ENCODE measurements around the gene ATAD3A. TPM values are rescaled to one million over a fixed set of nuclear protein-coding genes. Genes with fewer than 3 reads are reported as not detected.

The ATAD3A gene
- total and polyA plus RNA-seq, 7 experiments from 2014 or later: 5.4 to 41.3 (median 21.5) TPM

GRCh38 chr1:1562556-1563195 is 50.7 kb downstream of the ATAD3A start:
- CTCF ChIA-PET: no interaction called here
- no peaks in the 10 kb centered on the region for H3K9me3 ChIP-seq (ENCODE audit: control insufficient read depth in 2 of 3, low read length in 3 of 3)
- no peaks in the 10 kb centered on the region for H3K27me3 ChIP-seq (ENCODE audit: control insufficient read depth in 2 of 2, insufficient read depth in 2 of 2, low read length in 2 of 2)
- intact Hi-C loops (cut with micrococcal nuclease): no loop called here
- Mint-ChIP-seq H3K36me3 (peaks cover 8 to 35% (median 15%) of the 10 kb centered on the region in 5 donors), H3K4me1 (peaks cover 11 to 30% (median 26%) of the 10 kb centered on the region in 7 donors), H3K4me3 (no peak overlapping the region), H3K27me3 (no peaks in the 10 kb centered on the region), H3K27ac (peak overlapping the region in 1 of 9 donors; percentile 43), H3K9me3 (no peaks in the 10 kb centered on the region)
- DNase-seq (no peak), ATAC-seq (no peak)
- H3K4me3 ChIP-seq (ENCODE audit: low read length): no peak overlapping the region
- H3K4me1 ChIP-seq (ENCODE audit: control insufficient read depth in 2 of 2, insufficient read depth in 2 of 2, low read length in 2 of 2): peaks cover 5 to 10% of the 10 kb centered on the region in 2 donors
- POLR2A ChIA-PET: interaction anchor here (0.7 to 2.0 kb wide), 2 partner anchors 10 to 16 kb away, joined by 4 to 8 read pairs; no protein-coding TSS in a partner anchor
- no peak overlapping the region for H3K27ac ChIP-seq (ENCODE audit: low read depth, low read length)
- peaks cover 10 to 68% (median 15%) of the 10 kb centered on the region in 3 experiments for H3K36me3 ChIP-seq (ENCODE audit: control insufficient read depth in 2 of 3, insufficient read depth in 3 of 3, low read length in 3 of 3)

GRCh38 chr1:1563688-1564087 is 51.7 kb downstream of the ATAD3A start:
- peaks cover 5 to 14% of the 10 kb centered on the region in 2 donors for H3K4me1 ChIP-seq (ENCODE audit: control insufficient read depth in 2 of 2, insufficient read depth in 2 of 2, low read length in 2 of 2)
- no peaks in the 10 kb centered on the region for H3K9me3 Mint-ChIP-seq
- intact Hi-C loops (cut with micrococcal nuclease): no loop called here
- peaks cover 11 to 35% (median 26%) of the 10 kb centered on the region in 7 donors for H3K4me1 Mint-ChIP-seq
- DNase-seq (no peak), ATAC-seq (no peak)
- no peaks in the 10 kb centered on the region for H3K9me3 ChIP-seq (ENCODE audit: control insufficient read depth in 2 of 3, low read length in 3 of 3)
- peaks cover 8 to 35% (median 15%) of the 10 kb centered on the region in 5 donors for H3K36me3 Mint-ChIP-seq
- H3K36me3 ChIP-seq (ENCODE audit: control insufficient read depth in 2 of 3, insufficient read depth in 3 of 3, low read length in 3 of 3): peaks cover 10 to 68% (median 15%) of the 10 kb centered on the region in 3 experiments
- no peak overlapping the region for H3K27ac ChIP-seq (ENCODE audit: low read depth, low read length)
- no peak overlapping the region for H3K4me3 ChIP-seq (ENCODE audit: low read length)
- no peak overlapping the region for H3K4me3 Mint-ChIP-seq
- H3K27me3 ChIP-seq (ENCODE audit: control insufficient read depth in 2 of 2, insufficient read depth in 2 of 2, low read length in 2 of 2): no peaks in the 10 kb centered on the region
- ChIA-PET CTCF (no interaction called here), POLR2A (interaction anchor here (0.7 to 2.0 kb wide), 2 partner anchors 11 to 15 kb away, joined by 4 to 8 read pairs; no protein-coding TSS in a partner anchor)
- no peaks in the 10 kb centered on the region for H3K27me3 Mint-ChIP-seq
- H3K27ac Mint-ChIP-seq: peak overlapping the region in 2 of 9 donors; percentile 14 to 44

- Histone ChIP-seq H3K27me3 (ENCODE audit: control insufficient read depth in 2 of 2, insufficient read depth in 2 of 2, low read length in 2 of 2) (no peaks in the 10 kb centered on the region), H3K36me3 (ENCODE audit: control insufficient read depth in 2 of 3, insufficient read depth in 3 of 3, low read length in 3 of 3) (peaks cover 10 to 68% (median 15%) of the 10 kb centered on the region in 3 experiments), H3K27ac (ENCODE audit: low read depth, low read length) (no peak overlapping the region), H3K9me3 (ENCODE audit: control insufficient read depth in 2 of 3, low read length in 3 of 3) (no peaks in the 10 kb centered on the region), H3K4me3 (ENCODE audit: low read length) (no peak overlapping the region), H3K4me1 (ENCODE audit: control insufficient read depth in 2 of 2, insufficient read depth in 2 of 2, low read length in 2 of 2) (peaks cover 5 to 14% of the 10 kb centered on the region in 2 donors)
- peaks cover 8 to 35% (median 15%) of the 10 kb centered on the region in 5 donors for H3K36me3 Mint-ChIP-seq
- DNase-seq (no peak), ATAC-seq (no peak)
- intact Hi-C loops (cut with micrococcal nuclease): no loop called here
- H3K4me1 Mint-ChIP-seq: peaks cover 11 to 40% (median 25%) of the 10 kb centered on the region in 7 donors
- CTCF ChIA-PET: no interaction called here
- H3K4me3 Mint-ChIP-seq: no peak overlapping the region
- H3K9me3 Mint-ChIP-seq: no peaks in the 10 kb centered on the region
- no peaks in the 10 kb centered on the region for H3K27me3 Mint-ChIP-seq
- POLR2A ChIA-PET: interaction anchor here (0.6 kb wide), 1 partner anchor 15 kb away, joined by 3 read pairs; no protein-coding TSS in a partner anchor
- H3K27ac Mint-ChIP-seq: peak overlapping the region in 2 of 9 donors; percentile 14 to 64
These were observed 52.3 kb downstream of the ATAD3A start for GRCh38 chr1:1564268-1564667.

- POLR2A ChIA-PET: interaction anchor here (0.7 to 1.2 kb wide), 2 partner anchors 13 to 42 kb away, joined by 3 to 5 read pairs; no protein-coding TSS in a partner anchor
- peaks cover 14 to 20% of the 10 kb centered on the region in 2 donors for H3K4me1 ChIP-seq (ENCODE audit: control insufficient read depth in 2 of 2, insufficient read depth in 2 of 2, low read length in 2 of 2)
- no peaks in the 10 kb centered on the region for H3K9me3 ChIP-seq (ENCODE audit: control insufficient read depth in 2 of 3, low read length in 3 of 3)
- H3K36me3 ChIP-seq (ENCODE audit: control insufficient read depth in 2 of 3, insufficient read depth in 3 of 3, low read length in 3 of 3): peaks cover 10 to 65% (median 15%) of the 10 kb centered on the region in 3 experiments
- CTCF ChIA-PET: interaction anchor here (0.7 kb wide), 1 partner anchor 36 kb away, joined by 5 read pairs; no protein-coding TSS in a partner anchor
- ATAC-seq (no peak), DNase-seq (no peak)
- no peak overlapping the region for H3K4me3 Mint-ChIP-seq
- no peak overlapping the region for H3K27ac ChIP-seq (ENCODE audit: low read depth, low read length)
- H3K4me3 ChIP-seq (ENCODE audit: low read length): no peak overlapping the region
- no peaks in the 10 kb centered on the region for H3K27me3 Mint-ChIP-seq
- H3K27me3 ChIP-seq (ENCODE audit: control insufficient read depth in 2 of 2, insufficient read depth in 2 of 2, low read length in 2 of 2): no peaks in the 10 kb centered on the region
- H3K27ac Mint-ChIP-seq: peak overlapping the region in 1 of 9 donors; percentile 56
- peaks cover 13 to 51% (median 36%) of the 10 kb centered on the region in 7 donors for H3K4me1 Mint-ChIP-seq
- peaks cover 8 to 36% (median 19%) of the 10 kb centered on the region in 5 donors for H3K36me3 Mint-ChIP-seq
- intact Hi-C loops (cut with micrococcal nuclease): no loop called here
- no peaks in the 10 kb centered on the region for H3K9me3 Mint-ChIP-seq
These were observed 53.4 kb downstream of the ATAD3A start for GRCh38 chr1:1565340-1565739.

- H3K27me3 Mint-ChIP-seq: no peaks in the 10 kb centered on the region
- ChIA-PET POLR2A (interaction anchor here (0.7 kb wide), 1 partner anchor 136 kb away, joined by 4 read pairs; no protein-coding TSS in a partner anchor), CTCF (no interaction called here)
- DNase-seq (no peak), ATAC-seq (no peak)
- H3K27ac ChIP-seq (ENCODE audit: low read depth, low read length): no peak overlapping the region
- no peak overlapping the region for H3K4me3 ChIP-seq (ENCODE audit: low read length)
- no peaks in the 10 kb centered on the region for H3K9me3 ChIP-seq (ENCODE audit: control insufficient read depth in 2 of 3, low read length in 3 of 3)
- peak overlapping the region in 5 of 10 donors; percentile 6 to 50 (median 22) for H3K4me3 Mint-ChIP-seq
- H3K4me1 ChIP-seq (ENCODE audit: control insufficient read depth in 2 of 2, insufficient read depth in 2 of 2, low read length in 2 of 2): peaks cover 25% of the 10 kb centered on the region in 2 donors
- intact Hi-C loops (cut with micrococcal nuclease): no loop called here
- H3K36me3 Mint-ChIP-seq: peaks cover 4 to 32% (median 23%) of the 10 kb centered on the region in 5 donors
- H3K27me3 ChIP-seq (ENCODE audit: control insufficient read depth in 2 of 2, insufficient read depth in 2 of 2, low read length in 2 of 2): no peaks in the 10 kb centered on the region
- H3K9me3 Mint-ChIP-seq: no peaks in the 10 kb centered on the region
- peaks cover 19 to 62% (median 44%) of the 10 kb centered on the region in 7 donors for H3K4me1 Mint-ChIP-seq
- H3K36me3 ChIP-seq (ENCODE audit: control insufficient read depth in 2 of 3, insufficient read depth in 3 of 3, low read length in 3 of 3): peaks cover 6 to 52% (median 10%) of the 10 kb centered on the region in 3 experiments
- H3K27ac Mint-ChIP-seq: peak overlapping the region in 4 of 9 donors; percentile 21 to 75 (median 50)
These were observed 55.4 kb downstream of the ATAD3A start for GRCh38 chr1:1567152-1567875.

GRCh38 chr1:1567891-1568291 is 55.9 kb downstream of the ATAD3A start:
- H3K27ac ChIP-seq (ENCODE audit: low read depth, low read length): no peak overlapping the region
- H3K4me3 ChIP-seq (ENCODE audit: low read length): no peak overlapping the region
- ChIA-PET POLR2A (interaction anchor here (0.7 kb wide), 1 partner anchor 137 kb away, joined by 4 read pairs; no protein-coding TSS in a partner anchor), CTCF (no interaction called here)
- H3K27me3 ChIP-seq (ENCODE audit: control insufficient read depth in 2 of 2, insufficient read depth in 2 of 2, low read length in 2 of 2): no peaks in the 10 kb centered on the region
- intact Hi-C loops (cut with micrococcal nuclease): no loop called here
- peaks cover 19 to 66% (median 48%) of the 10 kb centered on the region in 7 donors for H3K4me1 Mint-ChIP-seq
- H3K27ac Mint-ChIP-seq: peak overlapping the region in 2 of 9 donors; percentile 41 to 75
- peak overlapping the region in 1 of 10 donors; percentile 49 for H3K4me3 Mint-ChIP-seq
- peaks cover 27 to 29% of the 10 kb centered on the region in 2 donors for H3K4me1 ChIP-seq (ENCODE audit: control insufficient read depth in 2 of 2, insufficient read depth in 2 of 2, low read length in 2 of 2)
- H3K27me3 Mint-ChIP-seq: no peaks in the 10 kb centered on the region
- no peaks in the 10 kb centered on the region for H3K9me3 ChIP-seq (ENCODE audit: control insufficient read depth in 2 of 3, low read length in 3 of 3)
- DNase-seq: no peak
- ATAC-seq: no peak
- H3K36me3 Mint-ChIP-seq: peaks cover 4 to 32% (median 23%) of the 10 kb centered on the region in 5 donors
- H3K9me3 Mint-ChIP-seq: no peaks in the 10 kb centered on the region
- H3K36me3 ChIP-seq (ENCODE audit: control insufficient read depth in 2 of 3, insufficient read depth in 3 of 3, low read length in 3 of 3): peaks cover 2 to 46% (median 10%) of the 10 kb centered on the region in 3 experiments

All from naive thymus-derived CD4-positive, alpha-beta T cell (primary cell).